T-helper 1 cell treated with Interleukin-12 subunit alpha and Interleukin-12 subunit beta and Interleukin-4 antibody, amounts not matched to agents 30 μg/mL and 1 μg/mL, for 36 hours (primary cell): ENCODE results near the gene CCR7.

Experiments
- H3K27ac Mint-ChIP-seq: one replicate; pipeline ENCODE4 v1.8.0; 2021; ENCODE audit warnings: mild to moderate bottlenecking, mixed read lengths
- H3K27me3 Mint-ChIP-seq: one replicate; pipeline ENCODE4 v1.8.0; 2021; ENCODE audit warnings: low read depth, mixed read lengths
- H3K36me3 Mint-ChIP-seq: one replicate; pipeline ENCODE4 v1.8.0; 2021; ENCODE audit warnings: low read depth, mixed read lengths
- H3K4me1 Mint-ChIP-seq: one replicate; pipeline ENCODE4 v1.8.0; 2021; ENCODE audit warnings: low read depth, mixed read lengths
- H3K4me3 Mint-ChIP-seq: one replicate; pipeline ENCODE4 v1.8.0; 2021; ENCODE audit warnings: mild to moderate bottlenecking, moderate library complexity, mixed read lengths
- H3K9me3 Mint-ChIP-seq: one replicate; pipeline ENCODE4 v1.8.0; 2021; ENCODE audit warnings: mixed read lengths

The CCR7 gene

GRCh38 chr17:40517286-40517662 is 48.0 kb downstream of the CCR7 start:
- H3K36me3 Mint-ChIP-seq = peaks cover 35% of the 10 kb centered on the region
- H3K27ac Mint-ChIP-seq = peak overlapping the region; percentile 95
- H3K4me3 Mint-ChIP-seq = peak overlapping the region; percentile 87
- H3K27me3 Mint-ChIP-seq = no peaks in the 10 kb centered on the region
- peaks cover 69% of the 10 kb centered on the region for H3K4me1 Mint-ChIP-seq
- no peaks in the 10 kb centered on the region for H3K9me3 Mint-ChIP-seq

DNA sequence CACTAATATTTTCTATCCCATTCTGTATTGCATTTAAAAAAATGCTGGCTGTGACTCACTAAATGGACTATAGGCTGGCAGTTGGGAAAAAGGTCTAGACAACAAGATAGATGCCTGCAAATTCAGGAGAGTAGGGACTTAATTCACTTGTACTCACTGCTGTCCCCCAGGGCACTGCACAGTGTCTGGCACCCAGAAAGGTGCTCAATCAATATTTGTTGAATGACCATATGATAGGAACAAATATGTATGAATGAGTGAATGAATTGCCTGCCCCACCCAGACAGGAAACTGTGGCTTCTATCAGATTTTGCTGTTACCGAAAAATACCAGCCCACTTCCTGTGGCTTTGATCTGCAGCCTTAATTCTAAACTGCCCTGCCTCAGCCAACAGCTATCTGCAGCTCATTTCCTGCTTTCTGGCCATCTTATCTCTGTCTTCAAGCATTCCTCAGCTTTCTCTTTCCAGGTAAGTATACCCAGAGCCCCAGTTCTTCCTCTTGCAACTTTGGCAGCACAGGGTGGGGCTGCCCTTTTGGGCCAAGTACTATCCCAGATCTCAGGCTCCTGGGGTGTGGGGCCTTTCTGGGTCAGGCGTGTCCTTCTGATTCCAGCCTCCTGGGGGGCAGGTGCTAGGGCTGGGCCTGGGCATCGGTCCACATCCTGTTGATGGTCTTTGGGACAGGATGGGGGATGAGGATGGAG is 48.5 kb downstream of the CCR7 start:
- Mint-ChIP-seq H3K4me1 (peaks cover 65% of the 10 kb centered on the region), H3K27ac (peak overlapping the region; percentile 95)

GRCh38 chr17:40515491-40516041 is 49.7 kb downstream of the CCR7 start:
- no peaks in the 10 kb centered on the region for H3K27me3 Mint-ChIP-seq
- H3K36me3 Mint-ChIP-seq = peaks cover 22% of the 10 kb centered on the region
- H3K4me3 Mint-ChIP-seq = peak overlapping the region; percentile 87
- no peaks in the 10 kb centered on the region for H3K9me3 Mint-ChIP-seq
- peaks cover 62% of the 10 kb centered on the region for H3K4me1 Mint-ChIP-seq
- peak overlapping the region; percentile 95 for H3K27ac Mint-ChIP-seq

More for the DNA sequence above, 48.5 kb downstream of the CCR7 start:
- no peaks in the 10 kb centered on the region for H3K27me3 Mint-ChIP-seq
- H3K4me3 Mint-ChIP-seq = peak overlapping the region; percentile 87
- peaks cover 31% of the 10 kb centered on the region for H3K36me3 Mint-ChIP-seq
- no peaks in the 10 kb centered on the region for H3K9me3 Mint-ChIP-seq

DNA sequence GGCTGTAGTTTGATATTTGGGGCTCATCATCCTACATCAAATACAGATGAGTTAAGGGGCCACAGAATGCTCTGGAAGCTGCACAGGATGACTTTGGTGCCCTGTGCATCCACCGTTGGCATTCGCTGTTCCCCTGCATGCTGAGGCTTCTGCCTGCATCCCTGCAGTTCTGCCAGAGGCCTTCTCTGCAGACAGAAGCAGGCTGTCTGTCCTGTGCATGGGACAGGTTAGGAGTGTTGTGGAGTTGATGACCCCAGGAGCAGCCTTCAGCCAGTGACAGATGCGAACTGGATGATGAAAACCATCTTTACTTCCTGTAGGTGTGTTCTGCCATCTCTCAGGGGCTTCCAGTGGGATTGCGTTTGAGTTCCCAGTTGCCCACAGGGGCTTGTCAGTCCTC is 50.3 kb downstream of the CCR7 start:
- H3K27me3 Mint-ChIP-seq = no peaks in the 10 kb centered on the region
- peak overlapping the region; percentile 87 for H3K4me3 Mint-ChIP-seq
- H3K36me3 Mint-ChIP-seq = peaks cover 19% of the 10 kb centered on the region
- peak overlapping the region; percentile 95 for H3K27ac Mint-ChIP-seq
- H3K4me1 Mint-ChIP-seq = peaks cover 61% of the 10 kb centered on the region
- no peaks in the 10 kb centered on the region for H3K9me3 Mint-ChIP-seq

GRCh38 chr17:40514013-40514875 is 51.0 kb downstream of the CCR7 start:
- Mint-ChIP-seq H3K36me3 (peaks cover 14% of the 10 kb centered on the region), H3K4me3 (peak overlapping the region; percentile 67), H3K4me1 (peaks cover 58% of the 10 kb centered on the region), H3K27me3 (no peaks in the 10 kb centered on the region), H3K27ac (peak overlapping the region; percentile 76), H3K9me3 (no peaks in the 10 kb centered on the region)

DNA sequence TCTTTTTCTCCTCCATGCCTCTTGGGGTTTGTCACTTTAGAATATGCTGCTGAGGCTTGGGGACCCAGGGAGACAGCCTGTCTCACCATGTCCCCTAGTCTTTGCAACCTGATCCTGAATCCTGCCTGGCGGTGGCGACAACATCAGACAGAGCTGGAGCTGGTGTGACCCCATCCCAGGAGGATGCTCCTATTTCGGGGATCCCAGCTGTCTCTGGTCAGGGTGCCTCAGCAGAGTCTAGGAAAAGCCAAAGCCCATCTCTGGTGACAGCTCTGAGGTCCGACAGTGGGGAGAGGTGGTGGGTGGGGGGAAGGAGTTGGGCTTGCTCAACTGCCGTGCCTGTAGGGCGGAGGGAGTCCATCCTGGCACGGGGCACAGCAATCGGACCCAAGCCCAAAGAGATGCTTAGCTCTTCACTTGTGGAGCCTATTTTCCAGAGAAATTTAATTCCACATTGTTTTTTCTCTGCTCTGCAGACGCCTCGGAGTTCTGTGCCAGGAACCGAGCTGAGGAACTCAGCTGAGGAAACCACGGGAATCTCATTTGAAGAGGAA is 53.5 kb downstream of the CCR7 start:
- no peak overlapping the region for H3K27ac Mint-ChIP-seq
- no peak overlapping the region for H3K4me3 Mint-ChIP-seq
- H3K4me1 Mint-ChIP-seq = peaks cover 41% of the 10 kb centered on the region
- H3K27me3 Mint-ChIP-seq = no peaks in the 10 kb centered on the region
- H3K9me3 Mint-ChIP-seq = no peaks in the 10 kb centered on the region
- H3K36me3 Mint-ChIP-seq = peaks cover 6% of the 10 kb centered on the region

DNA sequence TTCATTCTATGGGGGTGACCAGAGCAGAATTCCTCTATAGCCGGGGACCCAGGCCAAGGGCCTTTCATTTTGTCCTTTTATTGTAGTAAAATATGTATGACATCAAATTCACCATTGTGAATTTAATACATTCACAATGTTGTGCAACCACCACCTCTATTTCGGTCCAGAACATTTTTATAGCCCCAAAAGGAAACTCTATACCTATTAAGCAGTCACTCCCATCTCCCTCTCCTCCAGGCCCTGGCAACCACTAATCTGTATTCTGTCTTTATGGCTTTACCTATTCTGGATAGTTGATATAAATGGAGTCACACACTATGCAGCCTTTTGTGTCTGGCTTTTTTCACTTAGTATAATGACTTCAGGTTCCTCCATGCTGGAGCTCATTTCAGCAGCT is 54.1 kb downstream of the CCR7 start:
- Mint-ChIP-seq H3K4me3 (no peak overlapping the region), H3K27me3 (no peaks in the 10 kb centered on the region), H3K9me3 (no peaks in the 10 kb centered on the region), H3K36me3 (peaks cover 3% of the 10 kb centered on the region), H3K4me1 (peaks cover 37% of the 10 kb centered on the region), H3K27ac (no peak overlapping the region)

- Mint-ChIP-seq H3K4me1 (peaks cover 33% of the 10 kb centered on the region), H3K4me3 (no peak overlapping the region), H3K36me3 (peaks cover 5% of the 10 kb centered on the region), H3K9me3 (no peaks in the 10 kb centered on the region), H3K27ac (no peak overlapping the region), H3K27me3 (no peaks in the 10 kb centered on the region)
Observed at GRCh38 chr17:40510328-40510648, 55.0 kb downstream of the CCR7 start.

GRCh38 chr17:40509626-40510327 is 55.5 kb downstream of the CCR7 start:
- Mint-ChIP-seq H3K9me3 (no peaks in the 10 kb centered on the region), H3K27me3 (no peaks in the 10 kb centered on the region), H3K27ac (no peak overlapping the region), H3K4me3 (no peak overlapping the region), H3K4me1 (peaks cover 32% of the 10 kb centered on the region), H3K36me3 (peaks cover 6% of the 10 kb centered on the region)

DNA sequence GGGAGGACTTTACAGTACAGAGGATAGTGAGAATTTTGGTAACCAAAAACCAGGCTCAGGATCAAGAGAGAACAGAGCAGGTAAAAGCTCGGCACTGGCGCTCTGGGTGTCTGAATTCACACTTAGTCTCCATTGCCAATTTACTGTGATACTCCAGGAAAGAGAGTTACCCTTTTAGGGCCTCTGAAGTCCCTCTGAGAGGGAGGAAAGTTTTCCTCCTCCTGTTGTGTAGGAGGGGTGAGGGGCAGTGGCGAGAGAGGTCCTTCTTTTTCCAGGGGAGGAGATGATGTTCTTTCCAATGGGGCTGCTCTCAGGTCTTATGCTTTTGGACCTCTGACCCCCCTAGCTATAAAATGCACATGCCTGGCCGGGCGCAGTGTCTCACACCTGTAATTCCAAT is 58.5 kb downstream of the CCR7 start:
- Mint-ChIP-seq H3K36me3 (peaks cover 3% of the 10 kb centered on the region), H3K4me1 (peaks cover 18% of the 10 kb centered on the region), H3K27ac (no peak overlapping the region), H3K9me3 (no peaks in the 10 kb centered on the region), H3K4me3 (no peak overlapping the region), H3K27me3 (no peaks in the 10 kb centered on the region)
